ENCODE results near the gene SLC16A6.
A peak's percentile ranks its signal among the peaks of the same experiment; 100 is the strongest.
"Not testable (repeated sequence)": the region's sequence is repeated elsewhere in the genome, so short reads cannot be mapped to it uniquely, and the experiment has no call there.

The SLC16A6 gene

GRCh38 chr17:68273722-68274121 is 17.2 kb downstream of the SLC16A6 start:
- FAIRE-seq (no peak), DNase-seq (ENCODE audit: insufficient read length) (no peak)
- TF ChIP-seq POLR2A (IDR thresholded peaks at IDR 0.05; ENCODE audit: low read depth, low read length): no peak
- TF ChIP-seq POLR2AphosphoS5 (IDR thresholded peaks at IDR 0.05; ENCODE audit: low read depth, low read length): no peak
- no peak for TF ChIP-seq TAF1 (IDR thresholded peaks at IDR 0.05; ENCODE audit: borderline replicate concordance, low read depth, low read length)

GRCh38 chr17:68265833-68266232 is 25.1 kb downstream of the SLC16A6 start:
- FAIRE-seq; DNase-seq (ENCODE audit: insufficient read length): not testable (repeated sequence)

- not testable (repeated sequence) for DNase-seq (ENCODE audit: insufficient read length)
- FAIRE-seq: peak; percentile 98
These were observed 27.7 kb downstream of the SLC16A6 start for GRCh38 chr17:68263101-68263681.

- not testable (repeated sequence) for FAIRE-seq; DNase-seq (ENCODE audit: insufficient read length)
These were observed 28.5 kb downstream of the SLC16A6 start for GRCh38 chr17:68262467-68262866.

GRCh38 chr17:68260051-68260762 is 30.7 kb downstream of the SLC16A6 start:
- FAIRE-seq: no peak
- no peak for TF ChIP-seq TAF1 (IDR thresholded peaks at IDR 0.05; ENCODE audit: borderline replicate concordance, low read depth, low read length)
- TF ChIP-seq POLR2A (IDR thresholded peaks at IDR 0.05; ENCODE audit: low read depth, low read length): no peak
- TF ChIP-seq POLR2AphosphoS5 (IDR thresholded peaks at IDR 0.05; ENCODE audit: low read depth, low read length): no peak
- DNase-seq (ENCODE audit: insufficient read length): no peak

GRCh38 chr17:68259648-68259951 is 31.3 kb downstream of the SLC16A6 start:
- DNase-seq (ENCODE audit: insufficient read length): not testable (repeated sequence)

GRCh38 chr17:68258890-68259647 is 31.9 kb downstream of the SLC16A6 start:
- FAIRE-seq: peak; percentile 89
- DNase-seq (ENCODE audit: insufficient read length): peak; percentile 67
- 0 out of 2 replicates have a peak, but pooled peaks have one; percentile 27 for TF ChIP-seq POLR2A (IDR thresholded peaks at IDR 0.05; ENCODE audit: low read depth, low read length)
- TF ChIP-seq POLR2AphosphoS5 (IDR thresholded peaks at IDR 0.05; ENCODE audit: low read depth, low read length): peak; percentile 43; the same call in 1 of the 2 replicates

More at GRCh38 chr17:68259648-68259951, 31.3 kb downstream of the SLC16A6 start:
- peak; percentile 86 for FAIRE-seq

- no peak for TF ChIP-seq TAF1 (IDR thresholded peaks at IDR 0.05; ENCODE audit: borderline replicate concordance, low read depth, low read length)
- TF ChIP-seq POLR2A (IDR thresholded peaks at IDR 0.05; ENCODE audit: low read depth, low read length): no peak
- TF ChIP-seq POLR2AphosphoS5 (IDR thresholded peaks at IDR 0.05; ENCODE audit: low read depth, low read length): no peak
- FAIRE-seq: no peak
- DNase-seq (ENCODE audit: insufficient read length): no peak
These were observed 33.0 kb downstream of the SLC16A6 start for GRCh38 chr17:68257934-68258333.

- DNase-seq (ENCODE audit: insufficient read length): not testable (repeated sequence)
These were observed 34.2 kb downstream of the SLC16A6 start for GRCh38 chr17:68256701-68257100.

GRCh38 chr17:68255731-68256538 is 35.0 kb downstream of the SLC16A6 start:
- DNase-seq (ENCODE audit: insufficient read length) (no peak), FAIRE-seq (no peak)
- TF ChIP-seq TAF1 (IDR thresholded peaks at IDR 0.05; ENCODE audit: borderline replicate concordance, low read depth, low read length) (no peak), POLR2A (IDR thresholded peaks at IDR 0.05; ENCODE audit: low read depth, low read length) (no peak), POLR2AphosphoS5 (IDR thresholded peaks at IDR 0.05; ENCODE audit: low read depth, low read length) (no peak)

More at GRCh38 chr17:68256701-68257100, 34.2 kb downstream of the SLC16A6 start:
- not testable (repeated sequence) for FAIRE-seq

GRCh38 chr17:68255151-68255550 is 35.8 kb downstream of the SLC16A6 start:
- DNase-seq (ENCODE audit: insufficient read length) (no peak), FAIRE-seq (no peak)

GRCh38 chr17:68253426-68253825 is 37.5 kb downstream of the SLC16A6 start:
- FAIRE-seq; DNase-seq (ENCODE audit: insufficient read length): not testable (repeated sequence)

More at GRCh38 chr17:68255151-68255550, 35.8 kb downstream of the SLC16A6 start:
- TF ChIP-seq POLR2A (IDR thresholded peaks at IDR 0.05; ENCODE audit: low read depth, low read length) (no peak), TAF1 (IDR thresholded peaks at IDR 0.05; ENCODE audit: borderline replicate concordance, low read depth, low read length) (no peak), POLR2AphosphoS5 (IDR thresholded peaks at IDR 0.05; ENCODE audit: low read depth, low read length) (no peak)

Data from GM12892 (cell line).